ENCODE results near the gene GOLGA1. TPM values are rescaled to one million over a fixed set of nuclear protein-coding genes. Genes with fewer than 3 reads are reported as not detected.

The GOLGA1 gene
- total RNA-seq, result 7.3 and 9.0 TPM in 2 replicates

GRCh38 chr9:124940894-124941678 lies at the start of gene GOLGA1:
Gene GOLGA1 (minus strand): TSS chr9:124941083. CDS start chr9:124938711, 2,372 bp downstream.

GRCh38 chr9:124861342-124862229 lies 79.3 kb downstream of the GOLGA1 start, which contains the start of the genes ARPC5L and RPL35:
Gene ARPC5L (plus strand): TSS chr9:124862130. CDS start chr9:124869291, 7,161 bp downstream.
Gene RPL35 (minus strand): TSS chr9:124861957. CDS start chr9:124861912, 45 bp downstream.

GRCh38 chr9:124852829-124853531 lies 87.9 kb downstream of the GOLGA1 start, which contains the start of gene WDR38:
Gene WDR38 (plus strand): TSS chr9:124853460. CDS start chr9:124853532, 72 bp downstream.

Small RNAs within 50 kb of the gene (small RNA-seq; reads per million reads assigned to genes)
- not detected for gene RNU4-82P

Other genes with a start within 250 kb of the GOLGA1 start
- gene NR6A1, start 169.8 kb downstream of the GOLGA1 start, total RNA-seq, result 0.37 and 0.39 TPM in 2 replicates
- gene OLFML2A, start 163.9 kb downstream of the GOLGA1 start, total RNA-seq, result 43.2 and 47.8 TPM in 2 replicates
- gene WDR38, start 87.6 kb downstream of the GOLGA1 start, total RNA-seq, result not detected in 2 replicates
- gene RPL35, start 79.1 kb downstream of the GOLGA1 start, total RNA-seq, result 1,595 and 2,819 TPM in 2 replicates
- 12.9 and 14.1 TPM in 2 replicates for gene ARPC5L, start 79.0 kb downstream of the GOLGA1 start, total RNA-seq
- gene SCAI, start 202.4 kb upstream of the GOLGA1 start, total RNA-seq, result 6.6 and 7.0 TPM in 2 replicates
- gene PPP6C, start 248.7 kb upstream of the GOLGA1 start, total RNA-seq, result 21.7 and 21.9 TPM in 2 replicates

Measured in subcutaneous preadipocyte (primary cell).